ENCODE data around the gene CXCR5.

CXCR5 gene

GRCh38 chr11:118913411-118914125 is 29.9 kb downstream of the CXCR5 start:
- DNase-seq (ENCODE audit: low read depth): peak; percentile 39
- peak overlapping the region; percentile 12 for H3K4me3 ChIP-seq (ENCODE audit: low read length)
- TF ChIP-seq, protein P1, sequence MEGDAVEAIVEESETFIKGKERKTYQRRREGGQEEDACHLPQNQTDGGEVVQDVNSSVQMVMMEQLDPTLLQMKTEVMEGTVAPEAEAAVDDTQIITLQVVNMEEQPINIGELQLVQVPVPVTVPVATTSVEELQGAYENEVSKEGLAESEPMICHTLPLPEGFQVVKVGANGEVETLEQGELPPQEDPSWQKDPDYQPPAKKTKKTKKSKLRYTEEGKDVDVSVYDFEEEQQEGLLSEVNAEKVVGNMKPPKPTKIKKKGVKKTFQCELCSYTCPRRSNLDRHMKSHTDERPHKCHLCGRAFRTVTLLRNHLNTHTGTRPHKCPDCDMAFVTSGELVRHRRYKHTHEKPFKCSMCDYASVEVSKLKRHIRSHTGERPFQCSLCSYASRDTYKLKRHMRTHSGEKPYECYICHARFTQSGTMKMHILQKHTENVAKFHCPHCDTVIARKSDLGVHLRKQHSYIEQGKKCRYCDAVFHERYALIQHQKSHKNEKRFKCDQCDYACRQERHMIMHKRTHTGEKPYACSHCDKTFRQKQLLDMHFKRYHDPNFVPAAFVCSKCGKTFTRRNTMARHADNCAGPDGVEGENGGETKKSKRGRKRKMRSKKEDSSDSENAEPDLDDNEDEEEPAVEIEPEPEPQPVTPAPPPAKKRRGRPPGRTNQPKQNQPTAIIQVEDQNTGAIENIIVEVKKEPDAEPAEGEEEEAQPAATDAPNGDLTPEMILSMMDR (IDR thresholded peaks at IDR 0.05; ENCODE audit: insufficient read depth, low read depth, low read length, missing control alignments): no peak

GRCh38 chr11:118914178-118914918 is 30.7 kb downstream of the CXCR5 start:
- no peak for DNase-seq (ENCODE audit: low read depth)
- TF ChIP-seq, protein P1 (IDR thresholded peaks at IDR 0.05; ENCODE audit: insufficient read depth, low read depth, low read length, missing control alignments): no peak
- H3K4me3 ChIP-seq (ENCODE audit: low read length): peak overlapping the region; percentile 12

GRCh38 chr11:118914987-118915386 is 31.3 kb downstream of the CXCR5 start:
- TF ChIP-seq, protein P1 (IDR thresholded peaks at IDR 0.05; ENCODE audit: insufficient read depth, low read depth, low read length, missing control alignments): no peak
- no peak overlapping the region for H3K4me3 ChIP-seq (ENCODE audit: low read length)
- no peak for DNase-seq (ENCODE audit: low read depth)

GRCh38 chr11:118915396-118915795 is 31.7 kb downstream of the CXCR5 start:
- no peak for DNase-seq (ENCODE audit: low read depth)

GRCh38 chr11:118915941-118916841 is 32.5 kb downstream of the CXCR5 start:
- TF ChIP-seq, protein P1 (IDR thresholded peaks at IDR 0.05; ENCODE audit: insufficient read depth, low read depth, low read length, missing control alignments): no peak
- DNase-seq (ENCODE audit: low read depth): no peak

More at GRCh38 chr11:118915396-118915795, 31.7 kb downstream of the CXCR5 start:
- TF ChIP-seq, protein P1 (IDR thresholded peaks at IDR 0.05; ENCODE audit: insufficient read depth, low read depth, low read length, missing control alignments): no peak
- no peak overlapping the region for H3K4me3 ChIP-seq (ENCODE audit: low read length)

GRCh38 chr11:118916842-118917388 is 33.2 kb downstream of the CXCR5 start:
- TF ChIP-seq, protein P1 (IDR thresholded peaks at IDR 0.05; ENCODE audit: insufficient read depth, low read depth, low read length, missing control alignments): no peak
- peak overlapping the region; percentile 18 for H3K4me3 ChIP-seq (ENCODE audit: low read length)

More at GRCh38 chr11:118915941-118916841, 32.5 kb downstream of the CXCR5 start:
- peak overlapping the region; percentile 18 for H3K4me3 ChIP-seq (ENCODE audit: low read length)

More at GRCh38 chr11:118916842-118917388, 33.2 kb downstream of the CXCR5 start:
- DNase-seq (ENCODE audit: low read depth): peak; percentile 65

Measured in epithelial cell of esophagus (primary cell).